DND-41 (cell line): Measurements from ENCODE around the gene VPS8.

Experiments
- ATAC-seq: fragments of 200-7000 bp; cut with Tn5 transposase; 3 replicates; pipeline ENCODE4 v1.9.1; 2021; ENCODE audit warnings: low read depth; ENCODE audit not compliant: insufficient read depth
- DNase-seq: peaks from one replicate; pipeline ENCODE4 v3.0.0-alpha.2; 2020
- H2AFZ ChIP-seq: 2 replicates; pipeline ENCODE4 v1.6.0; 2012; ENCODE audit warnings: low read depth, low read length
- H3K27ac ChIP-seq: 2 replicates; pipeline ENCODE4 v1.5.1; 2012; ENCODE audit warnings: low read length, inconsistent platforms
- H3K27me3 ChIP-seq: fragments of 200-600 bp; sonication (generic); 2 replicates; pipeline ENCODE4 v1.6.0; 2012; ENCODE audit warnings: low read length, mild to moderate bottlenecking, inconsistent platforms; ENCODE audit not compliant: insufficient read depth, poor library complexity
- H3K36me3 ChIP-seq: 2 replicates; pipeline ENCODE4 v1.5.1; 2012; ENCODE audit warnings: low read length, inconsistent platforms; ENCODE audit not compliant: insufficient read depth
- H3K4me1 ChIP-seq: 2 replicates; pipeline ENCODE4 v1.5.1; 2012; ENCODE audit warnings: mild to moderate bottlenecking, low read length; ENCODE audit not compliant: insufficient read depth
- H3K4me2 ChIP-seq: 2 replicates; pipeline ENCODE4 v1.6.0; 2012; ENCODE audit warnings: mild to moderate bottlenecking, moderate library complexity, low read length, inconsistent platforms; ENCODE audit not compliant: insufficient read depth
- H3K4me3 ChIP-seq, 2 experiments: fragments of 200-600 bp in 1 of 2; shearing (Covaris generic) in 1 of 2; 2 replicates each; pipeline ENCODE4 v1.5.1; 2012 to 2016; ENCODE audit warnings: inconsistent platforms in 2 of 2, low read length in 2 of 2, mild to moderate bottlenecking in 2 of 2, low read depth in 1 of 2, moderate library complexity in 1 of 2
- H3K79me2 ChIP-seq: 2 replicates; pipeline ENCODE4 v1.6.0; 2012; ENCODE audit warnings: low read length, inconsistent platforms; ENCODE audit not compliant: insufficient read depth
- H3K9ac ChIP-seq: 2 replicates; pipeline ENCODE4 v1.6.0; 2012; ENCODE audit warnings: low read depth, mild to moderate bottlenecking, inconsistent platforms, low read length, moderate library complexity
- H3K9me3 ChIP-seq: 2 replicates; pipeline ENCODE4 v1.5.1; 2012; ENCODE audit warnings: low read length, moderate library complexity, mild to moderate bottlenecking, inconsistent platforms; ENCODE audit not compliant: insufficient read depth, severe bottlenecking
- H4K20me1 ChIP-seq: 2 replicates; pipeline ENCODE4 v1.6.0; 2012; ENCODE audit warnings: low read length; ENCODE audit not compliant: insufficient read depth
- EZH2 ChIP-seq: IDR thresholded peaks from 3 replicates; pipeline ENCODE4 v1.6.1; 2012; ENCODE audit warnings: borderline replicate concordance, low read depth, mild to moderate bottlenecking, moderate library complexity, low read length, inconsistent platforms; ENCODE audit not compliant: severe bottlenecking
- TF ChIP-seq, protein P1 (sequence below): IDR thresholded peaks from 2 replicates; pipeline ENCODE4 v1.5.1; 2012; ENCODE audit warnings: borderline replicate concordance, low read length, moderate library complexity, mild to moderate bottlenecking; ENCODE audit not compliant: poor library complexity, severe bottlenecking; ENCODE audit errors: extremely low read depth

Gene VPS8

DNA sequence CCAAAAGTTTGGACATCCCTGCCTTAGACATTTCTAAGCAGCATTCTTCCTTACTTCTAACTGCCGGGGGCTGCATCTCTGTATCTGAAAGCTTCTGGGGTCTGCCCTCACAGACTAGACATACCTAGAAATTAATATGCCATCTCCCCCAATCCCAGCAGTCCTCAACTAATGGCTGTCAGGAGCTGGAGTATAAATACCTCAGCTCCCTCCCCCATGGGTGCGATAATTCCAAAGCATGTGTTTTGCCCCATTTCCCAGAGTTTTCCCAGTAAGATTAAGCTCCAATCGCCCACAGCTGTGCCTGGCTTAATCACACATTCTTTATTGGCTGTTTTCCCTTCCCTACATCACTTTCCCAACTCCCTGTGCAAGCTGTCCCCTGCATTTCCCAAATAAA, 13.8 kb upstream of the VPS8 start:
- no peaks in the 10 kb centered on the region for H3K4me1 ChIP-seq
- no peaks in the 10 kb centered on the region for H3K9me3 ChIP-seq
- no peak overlapping the region for H3K27ac ChIP-seq
- no peak overlapping the region for H2AFZ ChIP-seq
- H4K20me1 ChIP-seq = no peaks in the 10 kb centered on the region
- no peak for DNase-seq
- TF ChIP-seq, protein P1, sequence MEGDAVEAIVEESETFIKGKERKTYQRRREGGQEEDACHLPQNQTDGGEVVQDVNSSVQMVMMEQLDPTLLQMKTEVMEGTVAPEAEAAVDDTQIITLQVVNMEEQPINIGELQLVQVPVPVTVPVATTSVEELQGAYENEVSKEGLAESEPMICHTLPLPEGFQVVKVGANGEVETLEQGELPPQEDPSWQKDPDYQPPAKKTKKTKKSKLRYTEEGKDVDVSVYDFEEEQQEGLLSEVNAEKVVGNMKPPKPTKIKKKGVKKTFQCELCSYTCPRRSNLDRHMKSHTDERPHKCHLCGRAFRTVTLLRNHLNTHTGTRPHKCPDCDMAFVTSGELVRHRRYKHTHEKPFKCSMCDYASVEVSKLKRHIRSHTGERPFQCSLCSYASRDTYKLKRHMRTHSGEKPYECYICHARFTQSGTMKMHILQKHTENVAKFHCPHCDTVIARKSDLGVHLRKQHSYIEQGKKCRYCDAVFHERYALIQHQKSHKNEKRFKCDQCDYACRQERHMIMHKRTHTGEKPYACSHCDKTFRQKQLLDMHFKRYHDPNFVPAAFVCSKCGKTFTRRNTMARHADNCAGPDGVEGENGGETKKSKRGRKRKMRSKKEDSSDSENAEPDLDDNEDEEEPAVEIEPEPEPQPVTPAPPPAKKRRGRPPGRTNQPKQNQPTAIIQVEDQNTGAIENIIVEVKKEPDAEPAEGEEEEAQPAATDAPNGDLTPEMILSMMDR = no peak
- TF ChIP-seq EZH2 = no peak
- H3K4me3 ChIP-seq = no peak overlapping the region
- H3K36me3 ChIP-seq = no peaks in the 10 kb centered on the region
- no peaks in the 10 kb centered on the region for H3K79me2 ChIP-seq
- no peak overlapping the region for H3K9ac ChIP-seq
- ATAC-seq = no peak
- no peak overlapping the region for H3K4me2 ChIP-seq
- peaks cover 21% of the 10 kb centered on the region for H3K27me3 ChIP-seq

DNA sequence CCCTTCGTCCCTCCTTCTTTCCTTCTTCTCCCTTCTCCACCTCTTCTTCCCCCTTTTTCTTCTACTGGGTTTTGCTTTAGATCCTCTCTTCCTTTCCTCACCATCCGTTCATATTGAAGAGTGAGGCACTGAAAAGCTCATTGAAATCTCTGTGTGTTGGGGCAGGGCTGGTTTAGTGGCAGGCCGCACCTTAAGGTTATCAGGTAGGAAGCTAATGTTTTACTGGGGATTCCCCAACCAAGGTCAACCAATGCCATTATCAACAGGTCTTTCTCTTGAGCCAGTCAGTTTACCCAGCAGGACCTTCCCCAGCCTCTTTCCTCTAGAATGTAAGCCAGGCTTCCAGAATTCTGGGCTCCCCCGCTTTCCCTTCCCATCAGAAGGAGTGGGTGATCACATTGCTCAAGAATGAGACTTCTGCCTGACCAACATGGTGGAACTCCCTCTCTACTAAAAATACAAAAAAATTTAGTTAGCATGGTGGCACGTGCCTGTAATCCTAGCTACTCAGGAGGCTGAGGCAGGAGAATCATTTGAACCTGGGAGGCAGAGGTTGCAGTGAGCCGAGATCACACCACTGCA, 11.5 kb upstream of the VPS8 start:
- TF ChIP-seq EZH2 = no peak
- TF ChIP-seq, protein P1 = no peak
- H3K27ac ChIP-seq = no peak overlapping the region
- H4K20me1 ChIP-seq = no peaks in the 10 kb centered on the region
- H3K27me3 ChIP-seq = peaks cover 23% of the 10 kb centered on the region
- no peak overlapping the region for H3K9ac ChIP-seq
- no peak overlapping the region for H3K4me3 ChIP-seq
- H2AFZ ChIP-seq = no peak overlapping the region
- H3K36me3 ChIP-seq = no peaks in the 10 kb centered on the region
- no peak for ATAC-seq
- no peak for DNase-seq
- H3K79me2 ChIP-seq = no peaks in the 10 kb centered on the region
- H3K4me1 ChIP-seq = no peaks in the 10 kb centered on the region
- no peak overlapping the region for H3K4me2 ChIP-seq
- no peaks in the 10 kb centered on the region for H3K9me3 ChIP-seq

DNA sequence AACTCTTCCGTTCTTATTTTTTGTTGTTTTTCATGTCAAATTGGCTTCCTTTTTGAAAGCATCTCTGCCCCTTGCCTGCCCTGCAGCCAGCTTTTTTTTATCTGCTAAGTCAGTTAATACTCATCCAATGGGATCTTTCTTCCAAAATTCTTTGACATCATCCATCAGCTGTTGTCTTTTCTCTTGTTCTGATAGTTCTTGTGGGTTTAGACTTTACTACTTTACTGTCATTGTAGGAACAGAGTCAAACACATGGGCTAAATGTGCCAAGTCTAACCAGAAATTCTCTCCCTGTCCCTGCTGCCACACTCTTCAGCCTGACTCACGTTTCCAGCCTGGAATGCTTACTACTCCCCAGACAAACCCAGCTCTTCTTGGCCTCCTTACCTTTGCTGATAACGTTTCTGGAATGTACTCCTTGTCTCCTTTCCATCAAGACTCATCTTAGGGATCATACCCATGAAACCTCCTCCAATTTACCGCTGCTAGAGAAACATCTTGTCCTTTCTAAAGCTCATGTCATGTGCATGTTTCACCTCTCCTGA, 10.7 kb upstream of the VPS8 start:
- Histone ChIP-seq H3K9me3 (no peaks in the 10 kb centered on the region), H3K4me3 (no peak overlapping the region), H2AFZ (no peak overlapping the region), H3K36me3 (no peaks in the 10 kb centered on the region), H3K4me1 (no peaks in the 10 kb centered on the region), H3K27ac (no peak overlapping the region), H3K9ac (no peak overlapping the region), H3K4me2 (no peak overlapping the region), H3K79me2 (no peaks in the 10 kb centered on the region), H3K27me3 (peaks cover 23% of the 10 kb centered on the region), H4K20me1 (no peaks in the 10 kb centered on the region)
- DNase-seq (no peak), ATAC-seq (no peak)
- no peak for TF ChIP-seq EZH2
- TF ChIP-seq, protein P1 = no peak
